Measurements from ENCODE around the gene PCDHA1. TPM values are rescaled to one million over a fixed set of nuclear protein-coding genes. Genes with fewer than 3 reads are reported as not detected.
"Not testable (repeated sequence)": the region's sequence is repeated elsewhere in the genome, so short reads cannot be mapped to it uniquely, and the experiment has no call there.

Gene PCDHA1
- total and polyA plus RNA-seq, 8 donors = 0.37 TPM; not detected in 7

- no peak for DNase-seq
- no peak overlapping the region for H3K27ac ChIP-seq
- H3K27me3 ChIP-seq = peaks cover 0 to 46% (median 11%) of the 10 kb centered on the region in 3 donors
- 53 to 79% (median 62%) methylated on average over 23 to 39 of the region's 39 CpGs for WGBS, 5 donors
- intact Hi-C loops (cut with DNase I; ENCODE audit: low total_unique reads) = no loop called here
- TF ChIP-seq POLR2AphosphoS5 (IDR thresholded peaks at IDR 0.05) (no peak), EP300 (IDR thresholded peaks at IDR 0.05) (no peak), CTCF (IDR thresholded peaks at IDR 0.05) (no peak), POLR2A (IDR thresholded peaks at IDR 0.05) (no peak)
- H3K36me3 ChIP-seq = no peaks in the 10 kb centered on the region
- H3K4me3 ChIP-seq = no peak overlapping the region
- no peaks in the 10 kb centered on the region for H3K4me1 ChIP-seq
- H3K9me3 ChIP-seq = peaks cover 16 to 89% (median 69%) of the 10 kb centered on the region in 4 donors
Measured at GRCh38 chr5:140796718-140797095, 10.8 kb downstream of the PCDHA1 start.

GRCh38 chr5:140800816-140801493, 15.0 kb downstream of the PCDHA1 start, which contains the start of gene PCDHA3:
Gene PCDHA3, plus strand, starts transcription at chr5:140801057.
- Histone ChIP-seq H3K4me3 (peak within 1 kb of the TSS in 2 of 4 donors; percentile 23 to 30), H3K27ac (peak within 1 kb of the TSS in 1 of 5 donors; percentile 11), H3K9me3 (peaks cover 29 to 80% (median 51%) of the 10 kb centered on the region in 4 donors), H3K27me3 (peaks cover 0 to 45% (median 3%) of the 10 kb centered on the region in 3 donors), H3K36me3 (no peaks in the 10 kb centered on the region), H3K4me1 (no peaks in the 10 kb centered on the region)
- WGBS, 5 donors = 20 to 29% (median 22%) methylated on average over 24 to 29 of the region's 29 CpGs
- TF ChIP-seq POLR2A (IDR thresholded peaks at IDR 0.05) = no peak
- TF ChIP-seq EP300 (IDR thresholded peaks at IDR 0.05) = no peak
- no peak for TF ChIP-seq POLR2AphosphoS5 (IDR thresholded peaks at IDR 0.05)
- no peak for TF ChIP-seq CTCF (IDR thresholded peaks at IDR 0.05)
- intact Hi-C loops (cut with DNase I; ENCODE audit: low total_unique reads) = no loop called here
- DNase-seq = peak in 1 of 2 donors; percentile 38

GRCh38 chr5:140801494-140801841, 15.5 kb downstream of the PCDHA1 start:
- no peak for TF ChIP-seq POLR2A (IDR thresholded peaks at IDR 0.05)
- TF ChIP-seq CTCF (IDR thresholded peaks at IDR 0.05) = no peak
- TF ChIP-seq POLR2AphosphoS5 (IDR thresholded peaks at IDR 0.05) = no peak
- no peak for TF ChIP-seq EP300 (IDR thresholded peaks at IDR 0.05)
- no peaks in the 10 kb centered on the region for H3K4me1 ChIP-seq
- peaks cover 28 to 78% (median 50%) of the 10 kb centered on the region in 4 donors for H3K9me3 ChIP-seq
- DNase-seq = peak in 1 of 2 donors; percentile 16
- WGBS, 5 donors = 15 to 18% (median 17%) methylated on average over 16 of the region's 16 CpGs
- peak overlapping the region in 1 of 5 donors; percentile 11 for H3K27ac ChIP-seq
- peak overlapping the region in 2 of 4 donors; percentile 23 to 30 for H3K4me3 ChIP-seq
- H3K27me3 ChIP-seq = peaks cover 0 to 43% (median 3%) of the 10 kb centered on the region in 3 donors
- H3K36me3 ChIP-seq = no peaks in the 10 kb centered on the region
- intact Hi-C loops (cut with DNase I; ENCODE audit: low total_unique reads) = no loop called here

GRCh38 chr5:140802381-140802780, 16.4 kb downstream of the PCDHA1 start:
- H3K4me3 ChIP-seq; intact Hi-C loops (cut with DNase I; ENCODE audit: low total_unique reads); H3K27ac ChIP-seq; H3K36me3 ChIP-seq; H3K4me1 ChIP-seq; DNase-seq: not testable (repeated sequence)
- peaks cover 24 to 77% (median 51%) of the 10 kb centered on the region in 4 donors for H3K9me3 ChIP-seq
- peaks cover 0 to 45% (median 3%) of the 10 kb centered on the region in 3 donors for H3K27me3 ChIP-seq
- WGBS, 5 donors = 45 to 64% (median 54%) methylated on average over 34 to 45 of the region's 45 CpGs

GRCh38 chr5:140802781-140803271, 16.9 kb downstream of the PCDHA1 start:
- no peak for TF ChIP-seq POLR2AphosphoS5 (IDR thresholded peaks at IDR 0.05)
- no peak for TF ChIP-seq POLR2A (IDR thresholded peaks at IDR 0.05)
- no peak for TF ChIP-seq CTCF (IDR thresholded peaks at IDR 0.05)
- TF ChIP-seq EP300 (IDR thresholded peaks at IDR 0.05) = no peak
- H3K9me3 ChIP-seq = peaks cover 24 to 77% (median 52%) of the 10 kb centered on the region in 4 donors
- peaks cover 0 to 49% (median 3%) of the 10 kb centered on the region in 3 donors for H3K27me3 ChIP-seq
- no peak for DNase-seq
- WGBS, 5 donors = 43 to 65% (median 54%) methylated on average over 32 to 53 of the region's 53 CpGs
- intact Hi-C loops (cut with DNase I; ENCODE audit: low total_unique reads) = no loop called here
- no peaks in the 10 kb centered on the region for H3K4me1 ChIP-seq
- H3K36me3 ChIP-seq = no peaks in the 10 kb centered on the region
- no peak overlapping the region for H3K27ac ChIP-seq
- H3K4me3 ChIP-seq = no peak overlapping the region
